Neural cell (in vitro differentiated cells): ENCODE data around the gene UBAP2L. TPM values are rescaled to one million over a fixed set of nuclear protein-coding genes. Genes with fewer than 3 reads are reported as not detected.

ENCODE experiments used
- H2AFZ ChIP-seq: fragments of 200-600, 300-800 bp; sonication (generic), shearing (Covaris generic); 2 replicates; pipeline ENCODE4 v1.6.0; 2014; ENCODE audit warnings: low read depth, mild to moderate bottlenecking, antibody characterized with exemption, low read length, moderate library complexity
- H3F3A ChIP-seq: fragments of 200-600 bp; shearing (Covaris generic); 2 replicates; pipeline ENCODE4 v1.6.1; 2016; ENCODE audit warnings: mild to moderate bottlenecking, moderate library complexity, mixed read lengths, antibody characterized with exemption, low read length; ENCODE audit not compliant: insufficient read depth, poor library complexity, severe bottlenecking
- H3K27ac ChIP-seq: fragments of 200-600, 300-800 bp; sonication (generic), shearing (Covaris generic); 2 replicates; pipeline ENCODE4 v1.5.1; 2014; ENCODE audit warnings: mild to moderate bottlenecking, low read length, moderate library complexity
- H3K27me3 ChIP-seq: fragments of 300-800, 200-600 bp; sonication (generic), shearing (Covaris generic); 2 replicates; pipeline ENCODE4 v1.6.0; 2014; ENCODE audit warnings: mild to moderate bottlenecking, low read depth, low read length, moderate library complexity; ENCODE audit not compliant: insufficient read depth
- H3K36me3 ChIP-seq: fragments of 300-800, 200-600 bp; sonication (generic), shearing (Covaris generic); 2 replicates; pipeline ENCODE4 v1.5.1; 2014; ENCODE audit warnings: mild to moderate bottlenecking, antibody characterized with exemption, low read length, moderate library complexity; ENCODE audit not compliant: insufficient read depth
- H3K4me2 ChIP-seq: fragments of 300-800, 200-600 bp; sonication (generic), shearing (Covaris generic); 2 replicates; pipeline ENCODE4 v1.6.0; 2014; ENCODE audit warnings: mild to moderate bottlenecking, low read length
- H3K4me3 ChIP-seq: fragments of 300-800, 200-600 bp; sonication (generic), shearing (Covaris generic); 2 replicates; pipeline ENCODE4 v1.5.1; 2014; ENCODE audit warnings: mild to moderate bottlenecking, low read length, moderate library complexity
- H3K79me2 ChIP-seq: fragments of 200-600 bp; shearing (Covaris generic); replicated peaks from 2 replicates; pipeline ENCODE4 v1.6.0; 2014; ENCODE audit warnings: mild to moderate bottlenecking, low read length, moderate library complexity; ENCODE audit not compliant: insufficient read depth
- H3K9ac ChIP-seq: fragments of 300-800, 200-600 bp; sonication (generic), shearing (Covaris generic); 2 replicates; pipeline ENCODE4 v1.6.1; 2016; ENCODE audit warnings: mild to moderate bottlenecking, low read length, mixed read lengths
- H3K9me2 ChIP-seq: fragments of 200-600 bp; shearing (Covaris generic); 2 replicates; pipeline ENCODE4 v1.6.1; 2016; ENCODE audit warnings: mild to moderate bottlenecking, low read length, mixed read lengths; ENCODE audit not compliant: insufficient read depth
- H3K9me3 ChIP-seq: fragments of 200-600, 300-800 bp; sonication (generic), shearing (Covaris generic); 2 replicates; pipeline ENCODE4 v1.6.1; 2016; ENCODE audit warnings: mild to moderate bottlenecking, mixed run types, low read length, moderate library complexity, mixed read lengths
- H4K20me1 ChIP-seq: fragments of 200-600 bp; shearing (Covaris generic); 2 replicates; pipeline ENCODE4 v1.6.1; 2016; ENCODE audit warnings: mild to moderate bottlenecking, mixed run types; ENCODE audit not compliant: insufficient read depth
- CTCF ChIP-seq: fragments of 450-650 bp; IDR thresholded peaks from 2 replicates; pipeline ENCODE4 v1.5.1; 2014; ENCODE audit warnings: antibody characterized with exemption, mild to moderate bottlenecking, moderate library complexity; ENCODE audit not compliant: poor library complexity, severe bottlenecking
- EP300 ChIP-seq: fragments of 450-650 bp; conservative IDR thresholded peaks from 2 replicates; pipeline ENCODE4 v1.6.1; 2014; ENCODE audit warnings: antibody characterized with exemption, mild to moderate bottlenecking, moderate library complexity; ENCODE audit not compliant: poor library complexity, severe bottlenecking
- EZH2 ChIP-seq: fragments of 200-600, 300-800 bp; shearing (Covaris generic), sonication (generic); IDR thresholded peaks from 2 replicates; pipeline ENCODE4 v1.6.1; 2014; ENCODE audit warnings: antibody characterized with exemption, low read length, borderline replicate concordance, mild to moderate bottlenecking; ENCODE audit not compliant: insufficient read depth, poor library complexity, severe bottlenecking
- MXI1 ChIP-seq: fragments of 450-650 bp; conservative IDR thresholded peaks from 2 replicates; pipeline ENCODE4 v1.6.1; 2014; ENCODE audit warnings: antibody characterized with exemption, mild to moderate bottlenecking; ENCODE audit not compliant: poor library complexity, severe bottlenecking
- POLR2AphosphoS5 ChIP-seq: IDR thresholded peaks from 2 replicates; pipeline ENCODE4 v1.6.1; 2012
- RAD21 ChIP-seq: fragments of 450-650 bp; conservative IDR thresholded peaks from 2 replicates; pipeline ENCODE4 v1.6.1; 2014; ENCODE audit warnings: antibody characterized with exemption, mild to moderate bottlenecking, moderate library complexity
- REST ChIP-seq: IDR thresholded peaks from 2 replicates; pipeline ENCODE4 v1.6.1; 2012; ENCODE audit warnings: borderline replicate concordance
- SMC3 ChIP-seq: fragments of 450-650 bp; conservative IDR thresholded peaks from 2 replicates; pipeline ENCODE4 v1.6.1; 2014; ENCODE audit warnings: antibody characterized with exemption, mild to moderate bottlenecking, moderate library complexity; ENCODE audit not compliant: poor library complexity
- TAF1 ChIP-seq: IDR thresholded peaks from 2 replicates; pipeline ENCODE4 v1.6.1; 2012; ENCODE audit warnings: low read depth
- polyA plus RNA-seq: library from polyadenylated mRNA; depleted of rRNA; stranded (reverse); fragments of >200 nt; gene quantifications from 2 replicates; pipeline ENCODE4 v1.2.3, GENCODE V29; 2014

UBAP2L gene
- polyA plus RNA-seq, 1 donor from 2014 or later: 44.7 TPM

GRCh38 chr1:154263465-154264332, 42.9 kb downstream of the UBAP2L start:
- peaks cover 33% of the 10 kb centered on the region for H3K36me3 ChIP-seq
- no peak overlapping the region for H3K9ac ChIP-seq
- no peak overlapping the region for H3K4me3 ChIP-seq
- H3K4me2 ChIP-seq: no peak overlapping the region
- H4K20me1 ChIP-seq: peaks cover 4% of the 10 kb centered on the region
- no peak overlapping the region for H2AFZ ChIP-seq
- no peaks in the 10 kb centered on the region for H3K9me2 ChIP-seq
- no peaks in the 10 kb centered on the region for H3K79me2 ChIP-seq
- no peaks in the 10 kb centered on the region for H3K9me3 ChIP-seq
- no peaks in the 10 kb centered on the region for H3K27me3 ChIP-seq
- H3K27ac ChIP-seq: no peak overlapping the region
- H3F3A ChIP-seq: no peaks in the 10 kb centered on the region
- TF ChIP-seq TAF1 (no peak), CTCF (no peak), EP300 (no peak), POLR2AphosphoS5 (no peak), RAD21 (no peak), MXI1 (no peak), EZH2 (no peak), SMC3 (no peak), REST (no peak)

DNA sequence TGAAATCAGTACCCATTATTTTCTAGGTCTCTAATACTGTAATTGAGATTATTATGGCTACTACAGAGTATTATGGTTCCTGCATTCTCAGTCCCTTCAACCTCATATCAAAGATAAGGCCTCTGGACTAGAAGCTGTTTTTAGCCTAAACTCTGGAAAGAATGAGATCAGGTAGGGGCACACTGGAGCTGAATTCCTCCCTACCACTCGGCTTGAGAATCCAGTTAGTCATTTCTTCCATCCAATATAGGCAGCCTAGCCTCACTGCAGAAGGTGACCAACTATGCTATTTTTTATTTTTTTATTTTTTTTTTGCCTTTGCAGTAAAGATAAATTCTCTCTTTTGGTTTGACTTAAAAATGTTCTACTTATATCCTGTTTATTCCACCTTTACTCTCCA, 43.7 kb downstream of the UBAP2L start:
- no peaks in the 10 kb centered on the region for H3F3A ChIP-seq
- H3K9me2 ChIP-seq: no peaks in the 10 kb centered on the region
- no peak overlapping the region for H3K4me2 ChIP-seq
- H3K27me3 ChIP-seq: no peaks in the 10 kb centered on the region
- H4K20me1 ChIP-seq: peaks cover 4% of the 10 kb centered on the region
- H3K9me3 ChIP-seq: no peaks in the 10 kb centered on the region
- H3K36me3 ChIP-seq: peaks cover 33% of the 10 kb centered on the region
- TF ChIP-seq REST (no peak), TAF1 (no peak), EZH2 (no peak), SMC3 (no peak), EP300 (no peak), MXI1 (no peak), CTCF (no peak), RAD21 (no peak), POLR2AphosphoS5 (no peak)
- no peak overlapping the region for H3K4me3 ChIP-seq
- no peak overlapping the region for H3K9ac ChIP-seq
- no peak overlapping the region for H2AFZ ChIP-seq
- H3K27ac ChIP-seq: no peak overlapping the region
- no peaks in the 10 kb centered on the region for H3K79me2 ChIP-seq
